Sigmoid colon (tissue), 7 donors: ENCODE results near the gene CAPZA1. TPM values are rescaled to one million over a fixed set of nuclear protein-coding genes. Genes with fewer than 3 reads are reported as not detected.
A peak's percentile ranks its signal among the peaks of the same experiment; 100 is the strongest.

Source experiments
- DNase-seq: peaks from one replicate; pipeline ENCODE4 v3.0.0-alpha.2; 2019
- H3K27ac ChIP-seq, 4 donors: fragments of 200-600 bp; sonication (generic); one replicate each; pipeline ENCODE4 v1.5.1; 2016 to 2019; ENCODE audit warnings: mild to moderate bottlenecking in 1 of 4
- H3K27me3 ChIP-seq, 3 donors: fragments of 200-600 bp; sonication (generic); one replicate each; pipeline ENCODE4 v1.5.1; 2019; ENCODE audit warnings: mild to moderate bottlenecking in 1 of 3
- H3K36me3 ChIP-seq, 4 donors: fragments of 200-600 bp; sonication (generic); one replicate each; pipeline ENCODE4 v1.5.1; 2016 to 2019
- H3K4me1 ChIP-seq, 4 donors: fragments of 200-600 bp; sonication (generic); one replicate each; pipeline ENCODE4 v1.5.1; 2017 to 2019
- H3K4me3 ChIP-seq, 4 donors: fragments of 200-600 bp; sonication (generic); one replicate each; pipeline ENCODE4 v1.5.1; 2017 to 2019; ENCODE audit warnings: mild to moderate bottlenecking in 2 of 4, moderate library complexity in 1 of 4
- H3K9me3 ChIP-seq, 4 donors: fragments of 200-600 bp in 3 of 4; sonication (generic) in 3 of 4; one replicate each; pipeline versions ENCODE4 v1.5.1 to v1.6.1; 2013 to 2019
- EP300 ChIP-seq, 4 donors: sonication (generic); formaldehyde crosslinking; IDR thresholded peaks; one replicate each; pipeline ENCODE4 v1.6.1; 2017; ENCODE audit warnings: antibody characterized with exemption in 4 of 4
- POLR2A ChIP-seq, 2 donors: fragments of 450-650 bp; IDR thresholded peaks; one replicate each; pipeline ENCODE4 v1.6.1; 2016; ENCODE audit warnings: antibody characterized with exemption in 2 of 2, mild to moderate bottlenecking in 2 of 2, moderate library complexity in 2 of 2
- POLR2AphosphoS5 ChIP-seq, 4 donors: sonication (generic); formaldehyde crosslinking; IDR thresholded peaks; one replicate each; pipeline ENCODE4 v1.6.1; 2017; ENCODE audit warnings: antibody characterized with exemption in 4 of 4
- WGBS, 2 donors: extraction: QIAGEN DNeasy Blood & Tissue Kit; methylation state at CpG; one replicate each; pipeline ENCODE4 v1.1.7; 2013; 5-methylcytosine and 5-hydroxymethylcytosine counted together
- intact Hi-C: fragments of 100-400 bp; cut with DNase I; formaldehyde crosslinking; loops from one replicate; pipeline ENCODE4 v1.15.1; 2023
- polyA plus RNA-seq, 3 donors: library from polyadenylated mRNA; stranded (reverse); fragments of 200-250 nt; gene quantifications; one replicate each; pipeline ENCODE4 v1.2.3, GENCODE V29; 2013
- total RNA-seq, 4 donors: library from RNA; depleted of rRNA; stranded (reverse); fragments of >200 nt; gene quantifications; one replicate each; pipeline ENCODE4 v1.1.0, GENCODE V29; 2016
- TF ChIP-seq, protein P1 (sequence below), 4 experiments: fragments of 450-650 bp in 3 of 4; fragments of 200-600 bp in 1 of 4; IDR thresholded peaks; one replicate each; pipeline ENCODE4 v1.5.1; 2016 to 2019; ENCODE audit warnings: antibody characterized with exemption in 4 of 4, mild to moderate bottlenecking in 3 of 4, moderate library complexity in 2 of 4
- donor health status: healthy with polysubstance abuse.
- donor health status: Bipolar disorder and iron deficiency.
- donor health status: healthy.

The CAPZA1 gene
- total and polyA plus RNA-seq, 7 donors, result 75.9 to 160 (median 90.6) TPM

DNA sequence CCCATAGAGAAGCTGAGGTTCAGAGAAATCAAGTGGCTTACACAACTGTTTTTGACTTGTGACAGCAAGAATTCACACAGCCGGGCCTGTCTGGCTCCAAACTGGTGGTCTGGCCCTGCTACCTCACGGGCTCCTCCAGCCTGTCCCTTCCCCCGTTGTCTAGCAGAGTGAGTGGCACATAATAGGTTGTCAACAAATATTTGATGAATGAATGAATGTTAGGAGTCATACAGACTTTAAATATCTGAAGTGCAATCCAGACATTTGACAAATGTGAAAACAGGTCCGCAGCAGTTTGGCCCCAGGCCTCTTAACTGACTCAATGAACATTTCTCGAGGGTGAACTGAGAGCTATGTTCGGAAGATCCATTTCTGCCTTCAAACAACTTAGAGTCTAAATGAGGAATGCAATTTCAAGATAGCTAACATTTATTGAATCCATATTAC is 88.4 kb downstream of the CAPZA1 start:
- TF ChIP-seq POLR2A (IDR thresholded peaks at IDR 0.05) (no peak), EP300 (IDR thresholded peaks at IDR 0.05) (no peak), POLR2AphosphoS5 (IDR thresholded peaks at IDR 0.05) (no peak)
- TF ChIP-seq, protein P1, sequence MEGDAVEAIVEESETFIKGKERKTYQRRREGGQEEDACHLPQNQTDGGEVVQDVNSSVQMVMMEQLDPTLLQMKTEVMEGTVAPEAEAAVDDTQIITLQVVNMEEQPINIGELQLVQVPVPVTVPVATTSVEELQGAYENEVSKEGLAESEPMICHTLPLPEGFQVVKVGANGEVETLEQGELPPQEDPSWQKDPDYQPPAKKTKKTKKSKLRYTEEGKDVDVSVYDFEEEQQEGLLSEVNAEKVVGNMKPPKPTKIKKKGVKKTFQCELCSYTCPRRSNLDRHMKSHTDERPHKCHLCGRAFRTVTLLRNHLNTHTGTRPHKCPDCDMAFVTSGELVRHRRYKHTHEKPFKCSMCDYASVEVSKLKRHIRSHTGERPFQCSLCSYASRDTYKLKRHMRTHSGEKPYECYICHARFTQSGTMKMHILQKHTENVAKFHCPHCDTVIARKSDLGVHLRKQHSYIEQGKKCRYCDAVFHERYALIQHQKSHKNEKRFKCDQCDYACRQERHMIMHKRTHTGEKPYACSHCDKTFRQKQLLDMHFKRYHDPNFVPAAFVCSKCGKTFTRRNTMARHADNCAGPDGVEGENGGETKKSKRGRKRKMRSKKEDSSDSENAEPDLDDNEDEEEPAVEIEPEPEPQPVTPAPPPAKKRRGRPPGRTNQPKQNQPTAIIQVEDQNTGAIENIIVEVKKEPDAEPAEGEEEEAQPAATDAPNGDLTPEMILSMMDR (IDR thresholded peaks at IDR 0.05), result no peak
- WGBS, 2 donors, result 83 to 85% methylated on average over 6 of the region's 6 CpGs
- Histone ChIP-seq H3K4me1 (peaks cover 0 to 37% (median 33%) of the 10 kb centered on the region in 4 donors), H3K27me3 (no peaks in the 10 kb centered on the region), H3K27ac (peak overlapping the region in 3 of 4 donors; percentile 98 to 99 (median 99)), H3K9me3 (no peaks in the 10 kb centered on the region), H3K4me3 (no peak overlapping the region), H3K36me3 (peaks cover 0 to 5% (median under 1%) of the 10 kb centered on the region in 4 donors)
- intact Hi-C loops, result loop anchor here (5.0 kb wide), 2 partner anchors 206 to 241 kb away; no protein-coding TSS in a partner anchor
- DNase-seq, result peak; percentile 52

DNA sequence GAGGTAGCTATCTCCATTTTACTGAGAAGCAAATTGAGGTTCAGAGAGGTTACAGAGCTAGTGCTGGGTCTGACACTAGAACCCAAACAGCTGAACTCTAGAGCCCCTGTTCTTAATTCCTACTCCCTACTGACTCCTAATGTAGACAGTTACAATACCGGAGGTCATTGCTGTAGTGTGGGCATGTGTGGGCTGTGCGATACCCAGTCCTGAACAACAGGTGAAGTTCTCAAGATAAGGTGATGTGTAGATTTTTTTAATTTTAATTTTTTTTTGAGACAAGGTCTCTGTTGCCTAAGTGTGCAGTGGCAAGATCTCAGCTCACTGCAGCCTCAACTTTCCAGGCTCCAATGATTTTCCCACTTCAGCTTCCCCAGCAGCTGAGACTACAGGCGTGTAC is 88.9 kb downstream of the CAPZA1 start:
- Histone ChIP-seq H3K27ac (no peak overlapping the region), H3K4me3 (no peak overlapping the region), H3K9me3 (no peaks in the 10 kb centered on the region), H3K36me3 (peaks cover 0 to under 1% (median 0%) of the 10 kb centered on the region in 4 donors), H3K4me1 (peaks cover 0 to 33% (median 28%) of the 10 kb centered on the region in 4 donors), H3K27me3 (no peaks in the 10 kb centered on the region)
- TF ChIP-seq POLR2A (IDR thresholded peaks at IDR 0.05) (no peak), EP300 (IDR thresholded peaks at IDR 0.05) (no peak), POLR2AphosphoS5 (IDR thresholded peaks at IDR 0.05) (no peak)
- TF ChIP-seq, protein P1 (IDR thresholded peaks at IDR 0.05), result no peak
- 93 to 96% methylated on average over 3 of the region's 3 CpGs for WGBS, 2 donors
- peak; percentile 46 for DNase-seq
- intact Hi-C loops, result loop anchor here (5.0 kb wide), 2 partner anchors 206 to 241 kb away; no protein-coding TSS in a partner anchor

- no peak for TF ChIP-seq POLR2A (IDR thresholded peaks at IDR 0.05)
- TF ChIP-seq, protein P1 (IDR thresholded peaks at IDR 0.05), result no peak
- no peak for TF ChIP-seq POLR2AphosphoS5 (IDR thresholded peaks at IDR 0.05)
- no peak for TF ChIP-seq EP300 (IDR thresholded peaks at IDR 0.05)
- no peaks in the 10 kb centered on the region for H3K9me3 ChIP-seq
- H3K27me3 ChIP-seq, result no peaks in the 10 kb centered on the region
- peaks cover 0 to 32% (median 25%) of the 10 kb centered on the region in 4 donors for H3K4me1 ChIP-seq
- H3K4me3 ChIP-seq, result no peak overlapping the region
- DNase-seq, result no peak
- 92 to 94% methylated on average over 7 of the region's 7 CpGs for WGBS, 2 donors
- no peak overlapping the region for H3K27ac ChIP-seq
- no peaks in the 10 kb centered on the region for H3K36me3 ChIP-seq
- intact Hi-C loops, result loop anchor here (10.0 kb wide), 1 partner anchor 1105 kb away; the partner anchor contains the start of gene RSBN1
Observed at GRCh38 chr1:112710159-112710558, 90.5 kb downstream of the CAPZA1 start.

- TF ChIP-seq POLR2A (IDR thresholded peaks at IDR 0.05) (no peak), POLR2AphosphoS5 (IDR thresholded peaks at IDR 0.05) (no peak), EP300 (IDR thresholded peaks at IDR 0.05) (no peak)
- TF ChIP-seq, protein P1 (IDR thresholded peaks at IDR 0.05), result no peak
- H3K4me3 ChIP-seq, result no peak overlapping the region
- WGBS, 2 donors, result 93 to 94% methylated on average over 3 of the region's 3 CpGs
- no peaks in the 10 kb centered on the region for H3K9me3 ChIP-seq
- intact Hi-C loops, result loop anchor here (10.0 kb wide), 1 partner anchor 1104 kb away; the partner anchor contains the start of gene RSBN1
- no peaks in the 10 kb centered on the region for H3K36me3 ChIP-seq
- no peaks in the 10 kb centered on the region for H3K27me3 ChIP-seq
- no peak for DNase-seq
- H3K27ac ChIP-seq, result no peak overlapping the region
- H3K4me1 ChIP-seq, result peaks cover 0 to 32% (median 24%) of the 10 kb centered on the region in 4 donors
Observed at GRCh38 chr1:112710586-112710985, 91.0 kb downstream of the CAPZA1 start.
